GM23338 (cell line): ENCODE data around the gene CSNK2B.

Source experiments
- CREB1 ChIP-seq: fragments of 250-450 bp; sonication (Bioruptor Pico); IDR thresholded peaks from 2 replicates; pipeline ENCODE4 v1.5.0; 2020; ENCODE audit warnings: low read depth, mild to moderate bottlenecking, moderate library complexity
- EZH2 ChIP-seq: fragments of 200-600 bp; sonication (generic); IDR thresholded peaks from one replicate; pipeline ENCODE4 v1.8.0; 2017; ENCODE audit warnings: antibody characterized with exemption, mild to moderate bottlenecking, low read depth; ENCODE audit not compliant: unreplicated experiment
- EZH2phosphoT487 ChIP-seq: fragments of 200-600 bp; sonication (generic); IDR thresholded peaks from one replicate; pipeline ENCODE4 v1.8.1; 2018; ENCODE audit warnings: antibody characterized with exemption; ENCODE audit not compliant: unreplicated experiment
- JUNB ChIP-seq: IDR thresholded peaks from one replicate; pipeline ENCODE4 v1.6.1; 2016; ENCODE audit warnings: antibody characterized with exemption; ENCODE audit not compliant: unreplicated experiment
- NANOG ChIP-seq: IDR thresholded peaks from 2 replicates; pipeline ENCODE4 v1.6.1; 2016; ENCODE audit warnings: antibody characterized with exemption, borderline replicate concordance
- POLR2AphosphoS5 ChIP-seq: IDR thresholded peaks from 2 replicates; pipeline ENCODE4 v1.6.1; 2016; ENCODE audit warnings: antibody characterized with exemption, low read depth
- ZNF114 ChIP-seq: fragments of 250-450 bp; sonication (Bioruptor Pico); IDR thresholded peaks from 2 replicates; pipeline ENCODE4 v1.5.0; 2020; ENCODE audit warnings: mild to moderate bottlenecking, moderate library complexity
- ZNF331 ChIP-seq: fragments of 250-450 bp; sonication (Bioruptor Pico); IDR thresholded peaks from 2 replicates; pipeline ENCODE4 v1.5.0; 2020; ENCODE audit warnings: low read depth, mild to moderate bottlenecking, moderate library complexity
- TF ChIP-seq, protein P1 (sequence below), 2 experiments: fragments of 200-600 bp in 1 of 2; sonication (generic) in 1 of 2; conservative IDR thresholded peaks; 2 replicates each; pipeline versions ENCODE4 v1.5.1 to v1.6.1; 2016 to 2017; ENCODE audit warnings: antibody characterized with exemption in 2 of 2, low read depth in 2 of 2, mild to moderate bottlenecking in 2 of 2, moderate library complexity in 1 of 2
- TF ChIP-seq, protein P2 (sequence below): IDR thresholded peaks from one replicate; pipeline ENCODE4 v1.6.1; 2018; ENCODE audit warnings: antibody characterized with exemption; ENCODE audit not compliant: unreplicated experiment
- TF ChIP-seq, protein P3 (sequence below): fragments of 250-450 bp; sonication (Bioruptor Pico); IDR thresholded peaks from 2 replicates; pipeline ENCODE4 v1.5.0; 2020; ENCODE audit warnings: mild to moderate bottlenecking, moderate library complexity

DNA sequence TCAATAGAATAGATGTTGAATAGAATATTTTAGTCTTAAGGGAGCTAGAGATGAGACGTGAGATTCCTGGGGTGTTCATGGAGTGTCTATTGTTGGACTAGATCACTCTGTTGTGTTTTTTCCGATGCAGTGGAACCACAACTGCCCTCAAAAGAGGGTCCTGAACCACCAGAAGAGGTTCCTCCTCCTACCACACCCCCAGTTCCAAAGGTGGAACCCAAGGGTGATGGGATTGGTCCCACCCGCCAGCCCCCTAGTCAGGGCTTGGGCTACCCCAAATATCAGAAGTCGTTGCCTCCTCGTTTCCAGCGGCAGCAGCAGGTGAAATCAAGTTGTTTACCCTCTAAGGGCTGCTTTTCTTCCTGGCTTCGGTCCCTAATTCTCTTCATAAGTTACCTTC, 36.9 kb upstream of the CSNK2B start:
- TF ChIP-seq, protein P1, sequence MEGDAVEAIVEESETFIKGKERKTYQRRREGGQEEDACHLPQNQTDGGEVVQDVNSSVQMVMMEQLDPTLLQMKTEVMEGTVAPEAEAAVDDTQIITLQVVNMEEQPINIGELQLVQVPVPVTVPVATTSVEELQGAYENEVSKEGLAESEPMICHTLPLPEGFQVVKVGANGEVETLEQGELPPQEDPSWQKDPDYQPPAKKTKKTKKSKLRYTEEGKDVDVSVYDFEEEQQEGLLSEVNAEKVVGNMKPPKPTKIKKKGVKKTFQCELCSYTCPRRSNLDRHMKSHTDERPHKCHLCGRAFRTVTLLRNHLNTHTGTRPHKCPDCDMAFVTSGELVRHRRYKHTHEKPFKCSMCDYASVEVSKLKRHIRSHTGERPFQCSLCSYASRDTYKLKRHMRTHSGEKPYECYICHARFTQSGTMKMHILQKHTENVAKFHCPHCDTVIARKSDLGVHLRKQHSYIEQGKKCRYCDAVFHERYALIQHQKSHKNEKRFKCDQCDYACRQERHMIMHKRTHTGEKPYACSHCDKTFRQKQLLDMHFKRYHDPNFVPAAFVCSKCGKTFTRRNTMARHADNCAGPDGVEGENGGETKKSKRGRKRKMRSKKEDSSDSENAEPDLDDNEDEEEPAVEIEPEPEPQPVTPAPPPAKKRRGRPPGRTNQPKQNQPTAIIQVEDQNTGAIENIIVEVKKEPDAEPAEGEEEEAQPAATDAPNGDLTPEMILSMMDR (conservative IDR thresholded peaks at IDR 0.05; ENCODE audit: low read depth in 2 of 2): no peak
- TF ChIP-seq EZH2 (no peak), JUNB (no peak), ZNF331 (CRISPR knock-in tag) (no peak), POLR2AphosphoS5 (no peak), EZH2phosphoT487 (no peak), CREB1 (no peak), ZNF114 (CRISPR knock-in tag) (no peak), NANOG (no peak)
- TF ChIP-seq, protein P2, sequence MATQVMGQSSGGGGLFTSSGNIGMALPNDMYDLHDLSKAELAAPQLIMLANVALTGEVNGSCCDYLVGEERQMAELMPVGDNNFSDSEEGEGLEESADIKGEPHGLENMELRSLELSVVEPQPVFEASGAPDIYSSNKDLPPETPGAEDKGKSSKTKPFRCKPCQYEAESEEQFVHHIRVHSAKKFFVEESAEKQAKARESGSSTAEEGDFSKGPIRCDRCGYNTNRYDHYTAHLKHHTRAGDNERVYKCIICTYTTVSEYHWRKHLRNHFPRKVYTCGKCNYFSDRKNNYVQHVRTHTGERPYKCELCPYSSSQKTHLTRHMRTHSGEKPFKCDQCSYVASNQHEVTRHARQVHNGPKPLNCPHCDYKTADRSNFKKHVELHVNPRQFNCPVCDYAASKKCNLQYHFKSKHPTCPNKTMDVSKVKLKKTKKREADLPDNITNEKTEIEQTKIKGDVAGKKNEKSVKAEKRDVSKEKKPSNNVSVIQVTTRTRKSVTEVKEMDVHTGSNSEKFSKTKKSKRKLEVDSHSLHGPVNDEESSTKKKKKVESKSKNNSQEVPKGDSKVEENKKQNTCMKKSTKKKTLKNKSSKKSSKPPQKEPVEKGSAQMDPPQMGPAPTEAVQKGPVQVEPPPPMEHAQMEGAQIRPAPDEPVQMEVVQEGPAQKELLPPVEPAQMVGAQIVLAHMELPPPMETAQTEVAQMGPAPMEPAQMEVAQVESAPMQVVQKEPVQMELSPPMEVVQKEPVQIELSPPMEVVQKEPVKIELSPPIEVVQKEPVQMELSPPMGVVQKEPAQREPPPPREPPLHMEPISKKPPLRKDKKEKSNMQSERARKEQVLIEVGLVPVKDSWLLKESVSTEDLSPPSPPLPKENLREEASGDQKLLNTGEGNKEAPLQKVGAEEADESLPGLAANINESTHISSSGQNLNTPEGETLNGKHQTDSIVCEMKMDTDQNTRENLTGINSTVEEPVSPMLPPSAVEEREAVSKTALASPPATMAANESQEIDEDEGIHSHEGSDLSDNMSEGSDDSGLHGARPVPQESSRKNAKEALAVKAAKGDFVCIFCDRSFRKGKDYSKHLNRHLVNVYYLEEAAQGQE: no peak
- TF ChIP-seq, protein P3, sequence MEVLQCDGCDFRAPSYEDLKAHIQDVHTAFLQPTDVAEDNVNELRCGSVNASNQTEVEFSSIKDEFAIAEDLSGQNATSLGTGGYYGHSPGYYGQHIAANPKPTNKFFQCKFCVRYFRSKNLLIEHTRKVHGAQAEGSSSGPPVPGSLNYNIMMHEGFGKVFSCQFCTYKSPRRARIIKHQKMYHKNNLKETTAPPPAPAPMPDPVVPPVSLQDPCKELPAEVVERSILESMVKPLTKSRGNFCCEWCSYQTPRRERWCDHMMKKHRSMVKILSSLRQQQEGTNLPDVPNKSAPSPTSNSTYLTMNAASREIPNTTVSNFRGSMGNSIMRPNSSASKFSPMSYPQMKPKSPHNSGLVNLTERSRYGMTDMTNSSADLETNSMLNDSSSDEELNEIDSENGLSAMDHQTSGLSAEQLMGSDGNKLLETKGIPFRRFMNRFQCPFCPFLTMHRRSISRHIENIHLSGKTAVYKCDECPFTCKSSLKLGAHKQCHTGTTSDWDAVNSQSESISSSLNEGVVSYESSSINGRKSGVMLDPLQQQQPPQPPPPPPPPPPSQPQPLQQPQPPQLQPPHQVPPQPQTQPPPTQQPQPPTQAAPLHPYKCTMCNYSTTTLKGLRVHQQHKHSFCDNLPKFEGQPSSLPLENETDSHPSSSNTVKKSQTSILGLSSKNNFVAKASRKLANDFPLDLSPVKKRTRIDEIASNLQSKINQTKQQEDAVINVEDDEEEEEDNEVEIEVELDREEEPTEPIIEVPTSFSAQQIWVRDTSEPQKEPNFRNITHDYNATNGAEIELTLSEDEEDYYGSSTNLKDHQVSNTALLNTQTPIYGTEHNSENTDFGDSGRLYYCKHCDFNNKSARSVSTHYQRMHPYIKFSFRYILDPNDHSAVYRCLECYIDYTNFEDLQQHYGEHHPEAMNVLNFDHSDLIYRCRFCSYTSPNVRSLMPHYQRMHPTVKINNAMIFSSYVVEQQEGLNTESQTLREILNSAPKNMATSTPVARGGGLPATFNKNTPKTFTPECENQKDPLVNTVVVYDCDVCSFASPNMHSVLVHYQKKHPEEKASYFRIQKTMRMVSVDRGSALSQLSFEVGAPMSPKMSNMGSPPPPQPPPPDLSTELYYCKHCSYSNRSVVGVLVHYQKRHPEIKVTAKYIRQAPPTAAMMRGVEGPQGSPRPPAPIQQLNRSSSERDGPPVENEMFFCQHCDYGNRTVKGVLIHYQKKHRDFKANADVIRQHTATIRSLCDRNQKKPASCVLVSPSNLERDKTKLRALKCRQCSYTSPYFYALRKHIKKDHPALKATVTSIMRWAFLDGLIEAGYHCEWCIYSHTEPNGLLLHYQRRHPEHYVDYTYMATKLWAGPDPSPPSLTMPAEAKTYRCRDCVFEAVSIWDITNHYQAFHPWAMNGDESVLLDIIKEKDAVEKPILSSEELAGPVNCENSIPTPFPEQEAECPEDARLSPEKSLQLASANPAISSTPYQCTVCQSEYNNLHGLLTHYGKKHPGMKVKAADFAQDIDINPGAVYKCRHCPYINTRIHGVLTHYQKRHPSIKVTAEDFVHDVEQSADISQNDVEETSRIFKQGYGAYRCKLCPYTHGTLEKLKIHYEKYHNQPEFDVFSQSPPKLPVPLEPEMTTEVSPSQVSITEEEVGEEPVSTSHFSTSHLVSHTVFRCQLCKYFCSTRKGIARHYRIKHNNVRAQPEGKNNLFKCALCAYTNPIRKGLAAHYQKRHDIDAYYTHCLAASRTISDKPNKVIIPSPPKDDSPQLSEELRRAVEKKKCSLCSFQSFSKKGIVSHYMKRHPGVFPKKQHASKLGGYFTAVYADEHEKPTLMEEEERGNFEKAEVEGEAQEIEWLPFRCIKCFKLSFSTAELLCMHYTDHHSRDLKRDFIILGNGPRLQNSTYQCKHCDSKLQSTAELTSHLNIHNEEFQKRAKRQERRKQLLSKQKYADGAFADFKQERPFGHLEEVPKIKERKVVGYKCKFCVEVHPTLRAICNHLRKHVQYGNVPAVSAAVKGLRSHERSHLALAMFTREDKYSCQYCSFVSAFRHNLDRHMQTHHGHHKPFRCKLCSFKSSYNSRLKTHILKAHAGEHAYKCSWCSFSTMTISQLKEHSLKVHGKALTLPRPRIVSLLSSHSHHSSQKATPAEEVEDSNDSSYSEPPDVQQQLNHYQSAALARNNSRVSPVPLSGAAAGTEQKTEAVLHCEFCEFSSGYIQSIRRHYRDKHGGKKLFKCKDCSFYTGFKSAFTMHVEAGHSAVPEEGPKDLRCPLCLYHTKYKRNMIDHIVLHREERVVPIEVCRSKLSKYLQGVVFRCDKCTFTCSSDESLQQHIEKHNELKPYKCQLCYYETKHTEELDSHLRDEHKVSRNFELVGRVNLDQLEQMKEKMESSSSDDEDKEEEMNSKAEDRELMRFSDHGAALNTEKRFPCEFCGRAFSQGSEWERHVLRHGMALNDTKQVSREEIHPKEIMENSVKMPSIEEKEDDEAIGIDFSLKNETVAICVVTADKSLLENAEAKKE: no peak
